ENCODE results near the gene C1orf21.
A peak's percentile ranks its signal among the peaks of the same experiment; 100 is the strongest.

Gene C1orf21

GRCh38 chr1:184489908-184490307 lies 103.1 kb downstream of the C1orf21 start:
- no peak for DNase-seq

- no peak for DNase-seq
These were observed 105.7 kb downstream of the C1orf21 start for GRCh38 chr1:184492536-184492935.

DNA sequence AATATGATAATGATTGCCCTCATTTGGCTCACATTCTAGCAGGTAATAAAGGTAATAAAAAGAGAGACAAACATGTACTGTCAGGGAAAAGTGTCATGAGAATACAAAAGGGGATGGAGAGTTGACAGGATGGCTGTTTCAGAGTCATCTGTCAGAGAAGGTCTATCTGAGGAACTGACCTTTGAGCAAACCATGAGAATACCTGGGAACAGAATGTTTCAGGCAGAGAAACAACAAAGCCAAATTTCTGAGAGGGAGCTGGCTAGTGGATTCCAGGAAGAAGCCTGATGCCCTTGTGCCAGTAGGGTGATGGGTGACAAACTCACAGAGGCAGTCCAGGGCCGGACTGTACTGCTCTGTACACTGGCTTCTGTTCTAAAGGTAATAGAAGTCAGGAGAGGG lies 107.2 kb downstream of the C1orf21 start:
- DNase-seq: no peak

DNA sequence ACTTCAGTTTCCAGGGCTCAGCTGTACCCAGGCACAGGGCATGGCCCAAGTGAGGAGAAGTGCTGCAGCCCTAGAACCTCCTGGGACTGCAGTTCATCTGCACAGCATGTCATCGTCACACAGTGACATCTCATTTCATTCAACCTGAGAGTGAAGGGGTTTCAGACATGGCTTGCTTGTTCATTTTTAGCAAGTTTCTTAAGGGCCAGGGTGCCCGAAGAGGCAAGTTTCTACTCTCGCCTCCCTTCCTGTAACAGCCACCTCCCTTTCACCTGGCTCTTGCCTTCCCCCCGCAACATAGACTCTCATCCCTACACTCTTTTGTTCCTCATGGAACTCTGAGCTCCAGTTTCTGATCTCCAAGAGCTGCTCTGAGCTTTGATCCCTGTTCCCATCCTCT lies 108.1 kb downstream of the C1orf21 start:
- DNase-seq: no peak

- DNase-seq: peak; percentile 33
These were observed 111.3 kb downstream of the C1orf21 start for GRCh38 chr1:184497959-184498723.

DNA sequence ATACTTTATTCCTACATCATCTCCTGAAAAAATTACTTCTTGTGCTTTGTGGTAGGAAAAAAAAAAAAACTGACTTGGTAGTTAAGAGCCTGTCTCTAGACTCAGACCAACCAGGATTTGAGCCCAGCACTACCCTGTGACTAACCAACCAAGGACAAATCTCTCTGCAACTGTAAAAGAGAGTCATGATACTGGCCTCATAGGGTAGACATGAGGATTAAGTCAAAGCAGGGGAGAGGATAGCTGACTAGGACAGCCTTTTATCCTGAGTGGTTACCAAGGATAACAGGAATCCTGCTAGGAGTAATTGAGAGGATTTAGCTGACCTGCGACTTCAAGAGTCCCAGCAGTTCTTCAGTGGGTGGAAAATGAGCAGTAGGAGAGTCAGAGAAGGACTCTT lies 112.8 kb downstream of the C1orf21 start:
- no peak for DNase-seq

- no peak for DNase-seq
These were observed 115.3 kb downstream of the C1orf21 start for GRCh38 chr1:184502161-184502560.

GRCh38 chr1:184503221-184503749 lies 116.5 kb downstream of the C1orf21 start:
- DNase-seq: no peak

- no peak for DNase-seq
These were observed 117.5 kb downstream of the C1orf21 start for GRCh38 chr1:184504040-184504954.

GRCh38 chr1:184504955-184505338 lies 118.1 kb downstream of the C1orf21 start:
- DNase-seq: no peak

DNA sequence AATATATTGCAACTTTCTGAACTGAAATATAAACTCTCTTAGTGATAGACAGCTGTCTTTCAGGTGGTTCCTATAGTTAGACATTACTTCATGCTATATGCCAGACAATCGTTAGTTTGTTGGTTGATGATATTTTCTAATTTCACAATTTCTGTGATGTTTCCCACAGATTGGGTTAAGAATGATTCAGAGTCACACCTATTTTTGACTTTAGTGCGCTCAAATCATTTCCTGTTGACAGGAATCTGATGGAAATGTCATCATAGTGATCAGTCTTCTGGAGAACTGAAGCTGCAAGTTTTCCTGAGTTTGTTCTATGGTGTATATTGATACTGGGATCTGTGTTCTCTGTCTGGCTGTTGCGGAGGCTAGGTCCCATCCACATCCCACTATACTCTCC lies 119.7 kb downstream of the C1orf21 start:
- DNase-seq: no peak

DNA sequence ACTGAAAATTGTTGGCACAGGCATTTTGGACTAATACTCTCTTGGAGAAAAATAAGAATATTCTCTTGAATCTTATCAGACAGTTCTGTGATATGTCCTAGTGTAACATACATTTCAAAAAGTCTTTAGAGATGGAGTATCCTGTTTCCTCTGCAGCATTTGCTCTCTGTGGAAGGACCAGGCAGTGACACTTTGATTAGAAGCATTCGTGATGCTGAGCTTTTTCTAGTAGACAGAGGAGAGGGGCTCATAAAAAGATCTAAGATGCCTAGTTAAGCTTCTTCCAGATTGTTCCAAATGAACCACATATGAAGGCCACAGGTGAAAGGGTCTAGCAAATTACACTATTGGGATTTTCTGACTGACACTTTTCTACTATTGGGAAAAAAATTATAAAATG lies 120.3 kb downstream of the C1orf21 start:
- no peak for DNase-seq

- no peak for DNase-seq
These were observed 120.9 kb downstream of the C1orf21 start for GRCh38 chr1:184507604-184508280.

DNA sequence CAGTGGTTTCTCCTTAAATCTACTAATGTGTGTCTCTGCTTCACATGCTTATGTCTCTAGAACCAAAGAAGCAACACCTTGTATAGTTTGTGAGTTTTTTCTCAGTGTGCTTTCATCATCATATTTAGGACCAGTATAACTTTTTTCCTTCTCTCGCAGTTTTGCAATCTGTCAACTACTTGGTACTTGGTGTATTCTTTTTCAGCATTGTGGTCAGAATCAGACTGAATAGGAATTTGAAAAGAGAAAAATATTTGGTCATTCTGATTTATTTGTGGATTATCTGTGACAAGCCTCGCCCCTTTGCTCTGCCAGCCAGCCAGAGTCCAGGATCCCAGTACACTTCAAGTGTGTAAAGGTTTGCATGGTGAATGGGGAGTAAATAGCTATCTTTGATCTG lies 122.3 kb downstream of the C1orf21 start:
- DNase-seq: no peak

GRCh38 chr1:184510110-184510509 lies 123.3 kb downstream of the C1orf21 start:
- no peak for DNase-seq

- DNase-seq: no peak
These were observed 125.9 kb downstream of the C1orf21 start for GRCh38 chr1:184512724-184513123.

- no peak for DNase-seq
These were observed 126.6 kb downstream of the C1orf21 start for GRCh38 chr1:184513421-184513820.

DNA sequence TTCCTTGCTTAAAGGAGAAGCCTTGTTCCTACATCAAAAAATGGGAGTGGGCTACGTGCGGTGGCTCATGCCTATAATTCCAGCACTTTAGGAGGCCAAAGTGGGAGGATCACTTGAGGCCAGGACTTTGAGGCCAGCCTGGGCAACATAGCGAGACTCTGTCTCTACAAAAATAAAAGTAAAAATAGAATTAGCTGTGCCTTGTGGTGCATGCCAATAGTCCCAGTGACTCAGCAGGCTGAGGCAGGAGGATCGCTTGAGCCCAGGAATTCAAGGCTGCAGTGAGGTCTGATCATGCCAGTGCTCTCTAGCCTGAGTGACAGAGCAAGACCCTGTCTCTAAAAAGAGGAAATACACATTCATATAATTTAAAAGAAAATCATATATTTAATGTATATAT lies 127.1 kb downstream of the C1orf21 start:
- DNase-seq: no peak

DNA sequence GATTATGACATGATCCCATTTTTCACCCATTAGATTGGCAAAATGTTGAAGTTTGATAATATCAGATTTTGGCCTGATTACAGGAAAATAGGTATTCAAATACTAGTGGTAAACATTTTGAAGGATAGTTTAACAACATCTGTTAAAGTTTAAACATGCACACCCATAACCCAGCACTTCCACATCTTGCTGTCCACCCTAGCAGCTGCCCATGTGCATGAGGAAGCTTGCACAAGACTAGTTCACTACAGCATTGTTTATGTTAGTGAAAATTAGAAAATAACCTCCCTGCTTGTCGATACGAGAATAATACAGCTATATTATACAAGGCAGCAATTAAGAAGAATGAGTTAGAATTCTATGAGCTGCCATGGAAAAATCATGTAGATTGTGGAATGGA lies 127.6 kb downstream of the C1orf21 start:
- no peak for DNase-seq

GRCh38 chr1:184517130-184517529 lies 130.3 kb downstream of the C1orf21 start:
- no peak for DNase-seq

DNA sequence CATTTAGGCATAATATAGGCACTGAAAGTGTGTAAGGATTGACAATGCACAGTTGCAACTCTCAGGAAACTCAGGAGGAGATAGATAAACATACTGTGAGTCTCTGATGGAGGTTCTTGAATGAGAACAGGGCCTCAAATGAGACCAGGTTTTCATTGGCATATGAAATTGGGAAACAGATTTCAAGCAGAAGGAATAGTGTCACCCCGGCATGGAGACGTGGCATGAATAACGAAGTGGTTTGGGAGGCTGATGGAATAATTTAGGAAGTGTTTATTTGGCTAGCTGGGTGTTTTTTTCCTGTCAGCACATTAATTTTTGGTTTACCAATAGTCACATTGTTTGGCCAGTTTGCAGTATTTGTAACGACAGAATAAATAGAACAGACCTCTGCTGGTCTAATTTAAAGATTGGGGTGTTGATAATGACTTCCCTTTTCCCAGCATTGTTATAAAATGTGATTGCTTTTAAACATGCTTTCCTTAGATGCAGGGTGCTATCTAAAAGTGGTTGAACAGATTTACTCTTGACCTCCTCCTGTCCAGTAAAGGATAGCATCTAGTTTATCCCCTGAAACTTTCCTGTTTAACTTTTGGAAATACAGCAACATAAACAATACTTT lies 132.0 kb downstream of the C1orf21 start:
- DNase-seq: no peak

DNA sequence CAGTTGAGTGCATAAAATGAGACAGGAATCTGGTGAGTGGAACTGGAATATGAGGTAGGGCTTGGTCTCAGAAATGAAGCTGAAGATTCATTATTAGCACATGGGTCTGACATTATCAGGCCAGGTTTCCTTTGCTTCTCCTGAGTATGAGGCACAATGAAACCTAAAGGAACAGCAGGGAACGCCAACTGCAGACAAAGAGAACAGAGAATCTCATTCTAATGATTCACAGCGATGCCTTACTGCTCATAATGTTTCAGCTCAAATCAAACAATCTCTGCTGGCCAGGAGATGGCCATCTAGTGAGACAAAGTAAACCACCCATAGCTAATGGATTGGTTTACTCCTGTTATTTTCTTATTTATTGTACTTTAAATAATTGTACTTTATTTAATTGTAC lies 133.5 kb downstream of the C1orf21 start:
- peak; percentile 17 for DNase-seq

- DNase-seq: no peak
These were observed 137.4 kb downstream of the C1orf21 start for GRCh38 chr1:184524248-184524647.

Measured in eye (tissue), 1 donor.